Effector memory CD4-positive, alpha-beta T cell (primary cell): ENCODE data around the gene TRIM27.
"Not testable (repeated sequence)": the region's sequence is repeated elsewhere in the genome, so short reads cannot be mapped to it uniquely, and the experiment has no call there.

Experiments used
- DNase-seq, 3 donors: peaks; one replicate each; pipeline ENCODE4 v3.0.0-alpha.2; 2020
- H3K27ac ChIP-seq: 2 replicates; pipeline ENCODE4 v1.7.0; 2013; ENCODE audit warnings: mild to moderate bottlenecking, low read length, moderate library complexity; ENCODE audit not compliant: insufficient read depth, poor library complexity, severe bottlenecking
- H3K27me3 ChIP-seq: replicated peaks from 2 replicates; pipeline ENCODE4 v1.7.0; 2013; ENCODE audit warnings: mild to moderate bottlenecking, low read length; ENCODE audit not compliant: insufficient read depth, control insufficient read depth, poor library complexity, severe bottlenecking
- H3K36me3 ChIP-seq: 2 replicates; pipeline ENCODE4 v1.7.0; 2013; ENCODE audit warnings: mild to moderate bottlenecking, low read length, moderate library complexity; ENCODE audit not compliant: control insufficient read depth, insufficient read depth
- H3K4me1 ChIP-seq: 2 replicates; pipeline ENCODE4 v1.7.0; 2013; ENCODE audit warnings: low read length, mild to moderate bottlenecking; ENCODE audit not compliant: control insufficient read depth, insufficient read depth, poor library complexity, severe bottlenecking
- H3K4me3 ChIP-seq: 2 replicates; pipeline ENCODE4 v1.7.0; 2013; ENCODE audit warnings: low read length, low read depth, mild to moderate bottlenecking; ENCODE audit not compliant: insufficient read depth, poor library complexity, severe bottlenecking
- H3K9me3 ChIP-seq: 2 replicates; pipeline ENCODE4 v1.7.0; 2013; ENCODE audit warnings: mild to moderate bottlenecking, low read length, moderate library complexity; ENCODE audit not compliant: control insufficient read depth
- total RNA-seq, 3 donors: gene quantifications; one replicate each; lab custom pipeline; 2026; lab: John Stamatoyannopoulos, UW

Gene TRIM27, protein sequence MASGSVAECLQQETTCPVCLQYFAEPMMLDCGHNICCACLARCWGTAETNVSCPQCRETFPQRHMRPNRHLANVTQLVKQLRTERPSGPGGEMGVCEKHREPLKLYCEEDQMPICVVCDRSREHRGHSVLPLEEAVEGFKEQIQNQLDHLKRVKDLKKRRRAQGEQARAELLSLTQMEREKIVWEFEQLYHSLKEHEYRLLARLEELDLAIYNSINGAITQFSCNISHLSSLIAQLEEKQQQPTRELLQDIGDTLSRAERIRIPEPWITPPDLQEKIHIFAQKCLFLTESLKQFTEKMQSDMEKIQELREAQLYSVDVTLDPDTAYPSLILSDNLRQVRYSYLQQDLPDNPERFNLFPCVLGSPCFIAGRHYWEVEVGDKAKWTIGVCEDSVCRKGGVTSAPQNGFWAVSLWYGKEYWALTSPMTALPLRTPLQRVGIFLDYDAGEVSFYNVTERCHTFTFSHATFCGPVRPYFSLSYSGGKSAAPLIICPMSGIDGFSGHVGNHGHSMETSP
- 27.2 to 50.1 (median 38.6) reads per million in 3 donors for total RNA-seq

DNA sequence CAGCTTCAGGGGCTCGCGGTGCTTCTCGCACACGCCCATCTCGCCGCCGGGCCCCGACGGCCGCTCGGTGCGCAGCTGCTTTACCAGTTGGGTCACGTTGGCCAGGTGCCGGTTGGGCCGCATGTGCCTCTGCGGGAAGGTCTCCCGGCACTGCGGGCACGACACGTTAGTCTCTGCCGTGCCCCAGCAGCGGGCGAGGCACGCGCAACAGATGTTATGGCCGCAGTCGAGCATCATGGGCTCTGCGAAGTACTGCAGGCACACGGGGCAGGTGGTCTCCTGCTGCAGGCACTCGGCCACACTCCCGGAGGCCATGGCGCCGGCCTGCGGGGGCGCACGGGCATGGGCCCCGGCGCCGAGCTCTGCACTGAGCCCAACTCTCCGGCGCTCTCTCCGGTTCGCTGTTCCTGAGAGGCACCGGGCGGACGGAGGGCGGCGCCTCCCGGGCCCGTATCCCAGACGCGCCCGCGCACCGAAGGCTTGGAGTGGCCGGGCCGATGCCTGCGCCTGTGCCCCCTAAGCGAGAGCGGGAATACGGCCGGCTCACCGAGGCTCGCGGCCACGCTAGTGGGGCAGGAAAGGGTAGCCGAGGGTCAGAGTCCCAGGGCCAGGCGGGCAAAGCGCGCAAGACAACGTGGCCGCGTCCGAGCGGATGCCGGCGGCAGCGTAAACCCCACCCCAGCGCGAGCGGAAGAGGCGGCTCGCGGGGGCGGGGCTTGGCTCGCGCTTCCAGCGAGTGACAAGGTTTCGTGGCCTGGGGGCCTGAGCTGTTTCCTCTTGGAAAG, at the start of gene TRIM27:
Gene TRIM27 (minus strand): TSS at position 668 of the 785 bp plus-strand sequence. CDS start 353 bp downstream, at position 315.
- H3K9me3 ChIP-seq = no peaks in the 10 kb centered on the region
- H3K27ac ChIP-seq = peak within 1 kb of the TSS; percentile 76
- H3K4me3 ChIP-seq = peak within 1 kb of the TSS; percentile 82
- H3K27me3 ChIP-seq = no peaks in the 10 kb centered on the region
- peaks cover 19% of the 10 kb centered on the region for H3K36me3 ChIP-seq
- peak; percentile 41 to 59 (median 59) for DNase-seq
- H3K4me1 ChIP-seq = peaks cover 13% of the 10 kb centered on the region

- not testable (repeated sequence) for H3K36me3 ChIP-seq, DNase-seq
Measured at GRCh38 chr6:28970056-28970455, 46.3 kb upstream of the TRIM27 start.

DNA sequence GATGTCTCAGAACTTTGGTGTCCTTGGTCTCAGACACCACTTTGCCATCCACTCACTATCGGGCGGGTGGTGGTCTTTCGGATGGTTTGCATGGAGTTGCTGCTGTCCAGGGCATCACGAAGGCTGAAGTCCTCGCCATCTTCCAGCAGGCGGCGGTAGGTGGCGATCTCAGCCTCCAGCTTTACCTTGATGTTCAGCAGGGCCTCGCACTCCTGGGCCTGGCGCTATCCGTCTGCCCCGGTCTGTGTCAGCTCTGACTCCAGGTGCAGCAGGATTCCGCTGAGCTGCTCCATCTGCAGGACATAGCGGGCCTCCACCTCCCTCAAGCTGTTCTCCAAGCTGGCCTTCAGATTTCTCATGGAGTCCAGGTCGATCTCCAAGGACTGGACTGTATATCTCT, 45.3 kb upstream of the TRIM27 start:
- no peak overlapping the region for H3K4me3 ChIP-seq
- no peak overlapping the region for H3K27ac ChIP-seq
- H3K27me3 ChIP-seq = no peaks in the 10 kb centered on the region
- H3K4me1 ChIP-seq = no peaks in the 10 kb centered on the region
- no peaks in the 10 kb centered on the region for H3K36me3 ChIP-seq
- DNase-seq = no peak
- H3K9me3 ChIP-seq = no peaks in the 10 kb centered on the region

More at GRCh38 chr6:28970056-28970455, 46.3 kb upstream of the TRIM27 start:
- not testable (repeated sequence) for H3K27ac ChIP-seq, H3K4me1 ChIP-seq, H3K9me3 ChIP-seq, H3K27me3 ChIP-seq, H3K4me3 ChIP-seq

DNA sequence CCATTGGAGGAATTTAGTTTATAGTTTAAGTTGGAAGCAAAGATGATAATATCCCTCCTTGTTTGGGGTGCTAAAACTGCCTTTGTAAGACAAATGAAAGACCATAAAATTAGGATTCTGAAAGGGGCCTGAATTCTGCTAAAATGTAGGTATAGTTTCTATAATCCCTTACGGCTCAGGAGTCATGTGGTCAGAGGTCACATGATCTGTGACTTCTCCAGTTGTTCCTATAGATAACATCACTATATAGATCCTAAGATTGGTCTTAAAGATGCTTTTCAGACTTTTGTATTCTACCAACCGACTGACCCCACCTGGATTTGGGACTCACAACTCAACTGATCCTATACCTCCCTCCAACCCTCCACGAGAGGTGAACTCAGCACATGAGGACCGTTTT, 44.7 kb upstream of the TRIM27 start:
- Histone ChIP-seq H3K9me3 (no peaks in the 10 kb centered on the region), H3K4me3 (no peak overlapping the region), H3K27me3 (no peaks in the 10 kb centered on the region), H3K36me3 (no peaks in the 10 kb centered on the region), H3K4me1 (no peaks in the 10 kb centered on the region), H3K27ac (no peak overlapping the region)
- DNase-seq = no peak

GRCh38 chr6:28965706-28966105, 41.9 kb upstream of the TRIM27 start:
- Histone ChIP-seq H3K27me3 (no peaks in the 10 kb centered on the region), H3K9me3 (no peaks in the 10 kb centered on the region), H3K36me3 (no peaks in the 10 kb centered on the region), H3K4me1 (no peaks in the 10 kb centered on the region), H3K4me3 (no peak overlapping the region), H3K27ac (no peak overlapping the region)
- no peak for DNase-seq

DNA sequence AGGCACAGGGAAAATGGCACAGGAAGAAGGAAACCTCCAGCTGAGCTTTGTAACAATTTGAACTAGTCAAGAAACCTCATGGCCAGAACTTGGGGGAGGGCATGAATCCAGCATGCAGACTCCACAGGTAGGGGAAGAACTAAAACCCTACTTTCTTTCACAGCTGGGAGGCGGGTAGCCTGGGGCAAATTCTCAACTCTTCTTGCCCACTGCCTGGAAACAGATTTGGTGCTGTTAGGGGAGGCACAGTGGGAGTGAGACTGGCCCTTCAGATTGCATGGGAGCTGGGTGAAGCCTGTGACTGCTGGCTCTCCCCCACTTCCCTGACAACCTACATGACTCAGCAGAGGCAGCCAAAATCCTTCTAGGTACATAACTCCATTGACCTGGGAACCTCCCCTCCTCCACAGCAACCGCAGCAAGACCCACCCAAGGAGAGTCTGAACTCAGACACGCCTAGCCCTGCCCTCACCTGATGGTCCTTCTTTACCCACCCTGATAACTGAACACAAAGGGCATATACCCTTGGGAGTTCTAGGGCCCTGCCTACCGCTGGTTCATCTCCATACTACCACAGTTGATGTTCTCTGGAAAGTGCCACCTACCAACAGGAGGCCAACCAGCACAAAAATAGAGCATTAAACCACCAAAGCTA, 37.2 kb upstream of the TRIM27 start:
- H3K4me1 ChIP-seq = no peaks in the 10 kb centered on the region
- no peaks in the 10 kb centered on the region for H3K27me3 ChIP-seq
- H3K27ac ChIP-seq = no peak overlapping the region
- no peak for DNase-seq
- no peaks in the 10 kb centered on the region for H3K36me3 ChIP-seq
- no peak overlapping the region for H3K4me3 ChIP-seq
- no peaks in the 10 kb centered on the region for H3K9me3 ChIP-seq

GRCh38 chr6:28958561-28959243, 34.9 kb upstream of the TRIM27 start:
- H3K4me3 ChIP-seq, H3K27me3 ChIP-seq, H3K27ac ChIP-seq, H3K36me3 ChIP-seq, H3K9me3 ChIP-seq, H3K4me1 ChIP-seq, DNase-seq: not testable (repeated sequence)

GRCh38 chr6:28957795-28958314, 34.1 kb upstream of the TRIM27 start:
- H3K4me3 ChIP-seq, H3K27me3 ChIP-seq, H3K36me3 ChIP-seq: not testable (repeated sequence)

DNA sequence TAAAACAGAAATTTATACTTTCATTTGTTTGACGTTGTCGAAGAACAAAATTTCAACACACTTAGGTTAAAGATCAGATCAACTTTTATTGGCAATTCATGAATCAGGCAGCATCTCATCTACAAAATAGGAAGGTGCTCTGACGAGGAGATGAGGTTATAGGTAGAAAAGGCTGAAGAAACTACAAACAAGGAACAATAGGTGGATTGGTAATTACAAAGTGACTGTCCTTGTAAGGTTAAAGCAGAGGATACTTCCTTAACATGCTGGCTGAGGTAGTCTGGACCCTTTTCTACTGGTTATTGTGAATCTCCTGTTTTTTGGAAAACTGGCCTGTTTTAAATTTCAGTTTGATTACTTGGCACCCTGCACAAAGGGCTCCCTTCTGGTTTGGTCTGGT, 32.5 kb upstream of the TRIM27 start:
- DNase-seq = no peak
- no peak overlapping the region for H3K4me3 ChIP-seq
- H3K36me3 ChIP-seq = no peaks in the 10 kb centered on the region
- no peaks in the 10 kb centered on the region for H3K9me3 ChIP-seq
- H3K27me3 ChIP-seq = no peaks in the 10 kb centered on the region
- H3K27ac ChIP-seq = no peak overlapping the region
- H3K4me1 ChIP-seq = peaks cover 7% of the 10 kb centered on the region

More at GRCh38 chr6:28957795-28958314, 34.1 kb upstream of the TRIM27 start:
- DNase-seq, H3K4me1 ChIP-seq, H3K9me3 ChIP-seq, H3K27ac ChIP-seq: not testable (repeated sequence)
